ENCODE measurements around the gene NXPH3. TPM values are rescaled to one million over a fixed set of nuclear protein-coding genes. Genes with fewer than 3 reads are reported as not detected.

The NXPH3 gene
- total and polyA plus RNA-seq, 2 of the 13 experiments (the other 11 are each of a cell fraction or from before 2014, with no cell fraction given) = 0.04 to 0.58 TPM

GRCh38 chr17:49572226-49572625 is 3.4 kb upstream of the NXPH3 start:
- in situ Hi-C loops (cut with HindIII; ENCODE audit: extremely low pct_ligation_motif_present, low pct_unique_long_range_greater_than_20kb) = no loop called here
- intact Hi-C loops (cut with micrococcal nuclease; ENCODE audit: unreplicated experiment) = no loop called here
- ATAC-seq (no peak), FAIRE-seq (no peak), DNase-seq (ENCODE audit: low spot score) (no peak)
- POLR2A ChIA-PET = interaction anchor here (3.2 kb wide), 1 partner anchor 105 kb away, joined by 11 read pairs; the partner anchor contains the start of gene SPOP
- Histone ChIP-seq H3K36me3 (replicated peaks in 1 of 2; ENCODE audit: control insufficient read depth in 1 of 2, insufficient read depth in 2 of 2, low read length in 2 of 2) (no peaks in the 10 kb centered on the region), H4K20me1 (ENCODE audit: insufficient read depth, low read length) (no peaks in the 10 kb centered on the region), H3K79me2 (ENCODE audit: insufficient read depth, low read length) (no peaks in the 10 kb centered on the region), H2AFZ (ENCODE audit: low read length) (no peak overlapping the region), H3K27me3 (ENCODE audit: control insufficient read depth in 1 of 2, insufficient read depth in 2 of 2, low read length in 2 of 2) (peaks cover 0 to 55% of the 10 kb centered on the region in 2 experiments; a peak in 3 of 5 replicates), H3K27ac (ENCODE audit: extremely low read length, insufficient read depth, low read length) (no peak overlapping the region), H3K4me1 (ENCODE audit: insufficient read depth, low read length) (peaks cover 42% of the 10 kb centered on the region), H3K9me3 (ENCODE audit: low read length) (no peaks in the 10 kb centered on the region), H3K4me3 (replicated peaks in 1 of 3; ENCODE audit: insufficient read depth in 1 of 3, low read depth in 2 of 3, low read length in 3 of 3) (no peak overlapping the region), H3K4me2 (ENCODE audit: low read depth, low read length) (no peak overlapping the region), H3K9ac (ENCODE audit: insufficient read depth, low read depth, low read length) (no peak overlapping the region)
- no TSS peak for BruUV-seq (replicated peaks)
- 55% methylated on average over 3 of the region's 3 CpGs for WGBS (ENCODE audit: low lambda C conversion rate)
- CTCF ChIA-PET (ENCODE audit: low intra/inter-chr PET ratio, low total read pairs) = interaction anchor here (6.1 kb wide), 1 partner anchor 122 kb away, joined by 210 read pairs; no protein-coding TSS in a partner anchor
- no peak for TF ChIP-seq AGO1 (IDR thresholded peaks at IDR 0.05; ENCODE audit: low read depth, low read length, poor library complexity, severe bottlenecking)
- TF ChIP-seq STAT5B (CRISPR knock-in tag; IDR thresholded peaks at IDR 0.05) = no peak
- TF ChIP-seq STAT6 (CRISPR knock-in tag; IDR thresholded peaks at IDR 0.05; ENCODE audit: borderline replicate concordance) = no peak
- TF ChIP-seq KLF6 (CRISPR knock-in tag; IDR thresholded peaks at IDR 0.05) = no peak
- no peak for TF ChIP-seq SMARCE1 (IDR thresholded peaks at IDR 0.05; ENCODE audit: borderline replicate concordance)
- TF ChIP-seq, protein P1, sequence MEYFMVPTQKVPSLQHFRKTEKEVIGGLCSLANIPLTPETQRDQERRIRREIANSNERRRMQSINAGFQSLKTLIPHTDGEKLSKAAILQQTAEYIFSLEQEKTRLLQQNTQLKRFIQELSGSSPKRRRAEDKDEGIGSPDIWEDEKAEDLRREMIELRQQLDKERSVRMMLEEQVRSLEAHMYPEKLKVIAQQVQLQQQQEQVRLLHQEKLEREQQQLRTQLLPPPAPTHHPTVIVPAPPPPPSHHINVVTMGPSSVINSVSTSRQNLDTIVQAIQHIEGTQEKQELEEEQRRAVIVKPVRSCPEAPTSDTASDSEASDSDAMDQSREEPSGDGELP (IDR thresholded peaks at IDR 0.05; ENCODE audit: borderline replicate concordance, low read depth) = no peak
- TF ChIP-seq ZBTB42 (CRISPR knock-in tag; IDR thresholded peaks at IDR 0.05) = no peak
- no peak for TF ChIP-seq SMAD1 (CRISPR knock-in tag; IDR thresholded peaks at IDR 0.05; ENCODE audit: borderline replicate concordance, low read depth)
- no peak for TF ChIP-seq TMF1 (CRISPR knock-in tag; IDR thresholded peaks at IDR 0.05; ENCODE audit: low read depth)
- no peak for TF ChIP-seq NFIB (CRISPR knock-in tag; IDR thresholded peaks at IDR 0.05; ENCODE audit: borderline replicate concordance)
- TF ChIP-seq, protein P2, sequence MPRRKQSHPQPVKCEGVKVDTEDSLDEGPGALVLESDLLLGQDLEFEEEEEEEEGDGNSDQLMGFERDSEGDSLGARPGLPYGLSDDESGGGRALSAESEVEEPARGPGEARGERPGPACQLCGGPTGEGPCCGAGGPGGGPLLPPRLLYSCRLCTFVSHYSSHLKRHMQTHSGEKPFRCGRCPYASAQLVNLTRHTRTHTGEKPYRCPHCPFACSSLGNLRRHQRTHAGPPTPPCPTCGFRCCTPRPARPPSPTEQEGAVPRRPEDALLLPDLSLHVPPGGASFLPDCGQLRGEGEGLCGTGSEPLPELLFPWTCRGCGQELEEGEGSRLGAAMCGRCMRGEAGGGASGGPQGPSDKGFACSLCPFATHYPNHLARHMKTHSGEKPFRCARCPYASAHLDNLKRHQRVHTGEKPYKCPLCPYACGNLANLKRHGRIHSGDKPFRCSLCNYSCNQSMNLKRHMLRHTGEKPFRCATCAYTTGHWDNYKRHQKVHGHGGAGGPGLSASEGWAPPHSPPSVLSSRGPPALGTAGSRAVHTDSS (CRISPR knock-in tag; conservative IDR thresholded peaks at IDR 0.05) = no peak
- TF ChIP-seq, protein P3, sequence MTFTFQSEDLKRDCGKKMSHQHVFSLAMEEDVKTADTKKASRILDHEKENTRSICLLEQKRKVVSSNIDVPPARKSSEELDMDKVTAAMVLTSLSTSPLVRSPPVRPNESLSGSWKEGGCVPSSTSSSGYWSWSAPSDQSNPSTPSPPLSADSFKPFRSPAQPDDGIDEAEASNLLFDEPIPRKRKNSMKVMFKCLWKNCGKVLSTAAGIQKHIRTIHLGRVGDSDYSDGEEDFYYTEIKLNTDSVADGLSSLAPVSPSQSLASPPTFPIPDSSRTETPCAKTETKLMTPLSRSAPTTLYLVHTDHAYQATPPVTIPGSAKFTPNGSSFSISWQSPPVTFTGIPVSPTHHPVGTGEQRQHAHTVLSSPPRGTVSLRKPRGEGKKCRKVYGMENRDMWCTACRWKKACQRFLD (CRISPR knock-in tag; IDR thresholded peaks at IDR 0.05; ENCODE audit: borderline replicate concordance) = no peak
- no peak for TF ChIP-seq SAFB2 (CRISPR knock-in tag; IDR thresholded peaks at IDR 0.05; ENCODE audit: borderline replicate concordance, low read depth)
- TF ChIP-seq SNRNP70 (IDR thresholded peaks at IDR 0.05; ENCODE audit: low read depth, low read length) = no peak

Measured in HepG2 (cell line).